OCI-LY1 (cell line): Measurements from ENCODE around the gene EXOSC3.
"Not testable (repeated sequence)": the region's sequence is repeated elsewhere in the genome, so short reads cannot be mapped to it uniquely, and the experiment has no call there.

Source experiments
- CTCF ChIP-seq: fragments of 200-600 bp; sonication (generic), shearing (Covaris generic); IDR thresholded peaks from 2 replicates; pipeline ENCODE4 v1.5.1; 2017; ENCODE audit warnings: mild to moderate bottlenecking, antibody characterized with exemption, low read length, moderate library complexity, mixed read lengths
- EZH2 ChIP-seq: fragments of 200-600 bp; sonication (generic), shearing (Covaris generic); IDR thresholded peaks from 2 replicates; pipeline ENCODE4 v1.8.0; 2017; ENCODE audit warnings: borderline replicate concordance, mixed run types, mild to moderate bottlenecking, antibody characterized with exemption, low read length, moderate library complexity, mixed read lengths

- TF ChIP-seq EZH2, CTCF: not testable (repeated sequence)
Measured at GRCh38 chr9:37825174-37825573, 40.3 kb upstream of the EXOSC3 start.
